ENCODE data around the gene OARD1. TPM values are rescaled to one million over a fixed set of nuclear protein-coding genes. Genes with fewer than 3 reads are reported as not detected.

OARD1 gene
- 36.7 TPM for total RNA-seq

GRCh38 chr6:41071923-41072835 lies at the start of gene OARD1:
Gene OARD1, minus strand, starts transcription at chr6:41072356. Its CDS starts 722 bp downstream, at chr6:41071634.

GRCh38 chr6:41072836-41073202 lies 663 bp upstream of the OARD1 start, which contains the start of gene NFYA:
Gene NFYA, plus strand, starts transcription at chr6:41072974. Its CDS starts 6,116 bp downstream, at chr6:41079090.

GRCh38 chr6:41053041-41053440 lies 19.1 kb downstream of the OARD1 start, which contains the start of gene APOBEC2:
Gene APOBEC2, plus strand, starts transcription at chr6:41053202. Its CDS starts 146 bp downstream, at chr6:41053348.

GRCh38 chr6:41042226-41043055 lies 29.7 kb downstream of the OARD1 start, which contains the start of gene TSPO2:
Gene TSPO2, plus strand, starts transcription at chr6:41042467. Its CDS starts 519 bp downstream, at chr6:41042986.

GRCh38 chr6:41039060-41039998 lies 32.8 kb downstream of the OARD1 start, which contains the start of gene UNC5CL:
Gene UNC5CL, minus strand, starts transcription at chr6:41039221. Its CDS starts 4,147 bp downstream, at chr6:41035074.

Other genes starting within 250 kb of the OARD1 start
- gene UNC5CL, start 33.1 kb downstream of the OARD1 start, total RNA-seq = 1.2 TPM
- gene TSPO2, start 29.9 kb downstream of the OARD1 start, total RNA-seq = not detected
- gene APOBEC2, start 19.2 kb downstream of the OARD1 start, total RNA-seq = 31.3 TPM
- 59.0 TPM for gene NFYA, start 618 bp upstream of the OARD1 start, total RNA-seq
- 0.55 TPM for gene TREML1, start 82.0 kb upstream of the OARD1 start, total RNA-seq
- gene TREM2, start 90.8 kb upstream of the OARD1 start, total RNA-seq = 0.38 TPM
- 0.27 TPM for gene TREML2, start 128.8 kb upstream of the OARD1 start, total RNA-seq
- not detected for gene TREML4, start 156.0 kb upstream of the OARD1 start, total RNA-seq
- gene TREM1, start 214.3 kb upstream of the OARD1 start, total RNA-seq = 1.8 TPM

Data from camera-type eye (tissue), 1 donor.